Nephron (organoid): ENCODE results near the gene USH1G.

Experiments
- H3K27ac Mint-ChIP-seq, 3 experiments: 2 replicates each; pipeline ENCODE4 v1.8.0; 2020; ENCODE audit warnings: mixed read lengths in 3 of 3, mild to moderate bottlenecking in 2 of 3, moderate library complexity in 1 of 3
- H3K27me3 Mint-ChIP-seq: 2 replicates; pipeline ENCODE4 v1.8.0; 2021; ENCODE audit warnings: low read depth, mild to moderate bottlenecking, moderate library complexity, mixed read lengths
- H3K36me3 Mint-ChIP-seq: 2 replicates; pipeline ENCODE4 v1.8.0; 2020; ENCODE audit warnings: low read depth, mixed read lengths
- H3K4me1 Mint-ChIP-seq: 2 replicates; pipeline ENCODE4 v1.8.0; 2020; ENCODE audit warnings: mixed read lengths
- H3K4me3 Mint-ChIP-seq, 3 experiments: 2 replicates each; pipeline ENCODE4 v1.8.0; 2020; ENCODE audit warnings: mild to moderate bottlenecking in 3 of 3, mixed read lengths in 3 of 3, moderate library complexity in 2 of 3
- H3K9me3 Mint-ChIP-seq: 2 replicates; pipeline ENCODE4 v1.8.0; 2020; ENCODE audit warnings: mixed read lengths
- TF ChIP-seq, protein P1 (sequence below), 3 experiments: fragments of 200-600 bp; sonication (generic); IDR thresholded peaks; one replicate each; pipeline ENCODE4 v1.5.0; 2021; ENCODE audit warnings: antibody characterized with exemption in 3 of 3; ENCODE audit not compliant: unreplicated experiment in 3 of 3

USH1G gene

DNA sequence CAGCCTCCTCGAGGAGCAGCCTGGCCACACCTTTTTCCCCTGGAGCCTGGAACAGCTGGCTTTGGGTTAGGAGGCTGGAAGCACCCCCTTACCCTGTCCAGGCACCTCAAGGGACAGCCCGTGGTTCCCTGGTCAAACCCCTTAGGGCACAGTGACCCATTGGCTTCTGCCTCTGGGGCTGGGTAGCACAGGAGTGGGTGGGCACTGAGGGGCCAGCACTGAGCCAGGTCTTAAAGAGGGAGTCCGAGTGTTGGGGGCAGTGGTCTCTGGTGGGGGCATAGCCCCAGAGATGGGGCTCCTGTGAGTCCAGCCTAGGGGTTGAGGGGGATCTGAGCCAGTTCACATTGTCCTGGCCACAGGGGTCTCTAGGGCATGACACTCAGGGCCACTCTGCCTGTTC is 28.0 kb upstream of the USH1G start:
- peaks cover 63% of the 10 kb centered on the region for H3K27me3 Mint-ChIP-seq
- no peak overlapping the region for H3K27ac Mint-ChIP-seq
- H3K4me1 Mint-ChIP-seq, result no peaks in the 10 kb centered on the region
- H3K4me3 Mint-ChIP-seq, result no peak overlapping the region
- no peaks in the 10 kb centered on the region for H3K9me3 Mint-ChIP-seq
- no peaks in the 10 kb centered on the region for H3K36me3 Mint-ChIP-seq
- TF ChIP-seq, protein P1, sequence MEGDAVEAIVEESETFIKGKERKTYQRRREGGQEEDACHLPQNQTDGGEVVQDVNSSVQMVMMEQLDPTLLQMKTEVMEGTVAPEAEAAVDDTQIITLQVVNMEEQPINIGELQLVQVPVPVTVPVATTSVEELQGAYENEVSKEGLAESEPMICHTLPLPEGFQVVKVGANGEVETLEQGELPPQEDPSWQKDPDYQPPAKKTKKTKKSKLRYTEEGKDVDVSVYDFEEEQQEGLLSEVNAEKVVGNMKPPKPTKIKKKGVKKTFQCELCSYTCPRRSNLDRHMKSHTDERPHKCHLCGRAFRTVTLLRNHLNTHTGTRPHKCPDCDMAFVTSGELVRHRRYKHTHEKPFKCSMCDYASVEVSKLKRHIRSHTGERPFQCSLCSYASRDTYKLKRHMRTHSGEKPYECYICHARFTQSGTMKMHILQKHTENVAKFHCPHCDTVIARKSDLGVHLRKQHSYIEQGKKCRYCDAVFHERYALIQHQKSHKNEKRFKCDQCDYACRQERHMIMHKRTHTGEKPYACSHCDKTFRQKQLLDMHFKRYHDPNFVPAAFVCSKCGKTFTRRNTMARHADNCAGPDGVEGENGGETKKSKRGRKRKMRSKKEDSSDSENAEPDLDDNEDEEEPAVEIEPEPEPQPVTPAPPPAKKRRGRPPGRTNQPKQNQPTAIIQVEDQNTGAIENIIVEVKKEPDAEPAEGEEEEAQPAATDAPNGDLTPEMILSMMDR (IDR thresholded peaks at IDR 0.05; ENCODE audit: unreplicated experiment in 3 of 3), result no peak

DNA sequence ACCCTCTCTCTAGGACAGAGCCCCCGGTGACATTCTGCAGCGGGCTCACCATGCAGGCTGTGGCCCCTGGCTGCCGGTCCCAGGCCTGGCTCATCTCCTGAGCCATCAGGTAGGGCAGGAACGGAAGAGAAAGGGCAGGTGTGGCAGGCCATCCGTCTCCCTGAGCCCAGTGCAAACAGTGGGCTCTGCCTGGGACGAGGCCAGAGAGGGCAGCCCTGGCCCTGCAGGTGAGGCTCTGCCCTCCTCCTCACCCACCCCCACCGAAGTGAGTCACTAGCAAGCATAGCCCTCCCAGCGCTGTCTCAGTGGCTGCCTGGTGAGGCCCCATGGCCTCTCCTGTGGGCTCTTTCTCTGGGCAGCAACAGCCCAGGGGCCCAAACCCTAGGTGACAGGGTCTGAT is 27.2 kb upstream of the USH1G start:
- TF ChIP-seq, protein P1 (IDR thresholded peaks at IDR 0.05; ENCODE audit: unreplicated experiment in 3 of 3), result no peak
- no peaks in the 10 kb centered on the region for H3K9me3 Mint-ChIP-seq
- no peaks in the 10 kb centered on the region for H3K4me1 Mint-ChIP-seq
- no peak overlapping the region for H3K4me3 Mint-ChIP-seq
- H3K36me3 Mint-ChIP-seq, result no peaks in the 10 kb centered on the region
- peaks cover 60% of the 10 kb centered on the region for H3K27me3 Mint-ChIP-seq
- H3K27ac Mint-ChIP-seq, result no peak overlapping the region

- no peak overlapping the region for H3K27ac Mint-ChIP-seq
- H3K36me3 Mint-ChIP-seq, result no peaks in the 10 kb centered on the region
- no peaks in the 10 kb centered on the region for H3K9me3 Mint-ChIP-seq
- TF ChIP-seq, protein P1 (IDR thresholded peaks at IDR 0.05; ENCODE audit: unreplicated experiment in 3 of 3), result no peak
- peaks cover 60% of the 10 kb centered on the region for H3K27me3 Mint-ChIP-seq
- no peak overlapping the region for H3K4me3 Mint-ChIP-seq
- H3K4me1 Mint-ChIP-seq, result no peaks in the 10 kb centered on the region
These were observed 26.5 kb upstream of the USH1G start for GRCh38 chr17:74949455-74950115.

- no peak overlapping the region for H3K4me3 Mint-ChIP-seq
- H3K27ac Mint-ChIP-seq, result no peak overlapping the region
- TF ChIP-seq, protein P1 (IDR thresholded peaks at IDR 0.05; ENCODE audit: unreplicated experiment in 3 of 3), result no peak
- H3K27me3 Mint-ChIP-seq, result peaks cover 72% of the 10 kb centered on the region
- H3K4me1 Mint-ChIP-seq, result no peaks in the 10 kb centered on the region
- H3K36me3 Mint-ChIP-seq, result no peaks in the 10 kb centered on the region
- no peaks in the 10 kb centered on the region for H3K9me3 Mint-ChIP-seq
These were observed 24.1 kb upstream of the USH1G start for GRCh38 chr17:74947041-74947754.

GRCh38 chr17:74946641-74947040 is 23.6 kb upstream of the USH1G start:
- no peak overlapping the region for H3K27ac Mint-ChIP-seq
- H3K9me3 Mint-ChIP-seq, result no peaks in the 10 kb centered on the region

More at GRCh38 chr17:74946641-74947040, 23.6 kb upstream of the USH1G start:
- TF ChIP-seq, protein P1 (IDR thresholded peaks at IDR 0.05; ENCODE audit: unreplicated experiment in 3 of 3), result no peak
- H3K4me1 Mint-ChIP-seq, result no peaks in the 10 kb centered on the region
- no peak overlapping the region for H3K4me3 Mint-ChIP-seq
- no peaks in the 10 kb centered on the region for H3K36me3 Mint-ChIP-seq
- H3K27me3 Mint-ChIP-seq, result peaks cover 74% of the 10 kb centered on the region
